Glomerular endothelial cell (primary cell): ENCODE data around the gene PP2D1. TPM values are rescaled to one million over a fixed set of nuclear protein-coding genes. Genes with fewer than 3 reads are reported as not detected.
"Not testable (repeated sequence)": the region's sequence is repeated elsewhere in the genome, so short reads cannot be mapped to it uniquely, and the experiment has no call there.

ENCODE experiments used
- DNase-seq: peaks from one replicate; pipeline ENCODE4 v3.0.0-alpha.2; 2011; ENCODE audit warnings: low read depth, low spot score; ENCODE audit errors: extremely low read depth
- total RNA-seq: library from RNA; depleted of rRNA; stranded (reverse); fragments of >200 nt; gene quantifications from 2 replicates; pipeline ENCODE4 v1.2.3, GENCODE V29; 2015

PP2D1 gene, protein sequence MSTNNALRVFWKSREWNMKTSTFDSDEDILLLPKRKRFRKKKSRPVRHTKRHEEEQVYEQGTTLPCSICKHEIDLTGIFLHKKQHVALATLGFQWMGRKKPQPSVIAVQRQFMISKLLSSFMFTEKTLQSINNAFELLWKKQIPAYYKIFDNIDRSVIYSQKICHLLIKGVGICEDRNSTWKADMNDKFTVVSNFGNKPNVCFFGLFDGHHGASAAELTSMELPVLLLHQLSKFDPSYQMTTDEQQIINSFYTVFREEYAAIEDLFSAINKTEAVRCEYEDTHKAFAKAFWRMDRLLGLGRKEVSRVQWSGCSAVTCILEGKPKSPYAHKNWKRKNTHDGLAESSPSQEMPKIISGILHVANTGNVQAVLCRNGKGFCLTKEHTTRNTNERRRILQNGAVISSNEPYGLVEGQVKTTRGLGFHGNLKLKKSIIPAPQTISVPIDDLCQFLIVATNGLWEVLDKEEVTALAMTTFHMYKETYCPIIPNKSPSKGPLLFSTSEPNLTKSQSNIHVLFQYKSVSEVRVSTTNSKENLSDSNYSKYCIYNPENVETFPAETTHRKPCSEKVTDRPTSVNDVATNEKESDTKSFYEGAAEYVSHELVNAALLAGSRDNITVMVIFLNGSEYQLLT
- not detected in 2 replicates for total RNA-seq

DNA sequence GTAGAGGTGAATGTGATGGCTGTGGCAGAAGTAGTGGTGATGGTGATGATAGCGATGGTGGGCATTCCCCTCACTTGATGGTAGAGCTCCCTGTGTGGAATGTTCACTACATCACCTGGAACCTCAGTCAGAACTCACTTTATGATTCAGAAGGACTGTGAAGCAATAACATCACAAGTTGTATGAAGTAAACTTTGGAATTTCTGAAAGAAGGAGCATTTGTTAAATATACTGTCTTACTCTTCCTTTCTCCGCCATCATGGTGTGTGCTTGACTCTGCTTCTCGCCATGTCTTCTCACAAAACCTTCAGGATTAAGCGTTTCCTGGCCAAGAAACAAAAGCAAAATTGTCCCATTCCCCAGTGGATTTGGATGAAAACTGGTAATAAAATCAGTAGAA is at the start of gene PP2D1:
TSS of gene PP2D1 (minus strand) at position 101 of the 400 bp plus-strand sequence. CDS start 192 bp downstream, outside the sequence.
- no peak for DNase-seq

DNA sequence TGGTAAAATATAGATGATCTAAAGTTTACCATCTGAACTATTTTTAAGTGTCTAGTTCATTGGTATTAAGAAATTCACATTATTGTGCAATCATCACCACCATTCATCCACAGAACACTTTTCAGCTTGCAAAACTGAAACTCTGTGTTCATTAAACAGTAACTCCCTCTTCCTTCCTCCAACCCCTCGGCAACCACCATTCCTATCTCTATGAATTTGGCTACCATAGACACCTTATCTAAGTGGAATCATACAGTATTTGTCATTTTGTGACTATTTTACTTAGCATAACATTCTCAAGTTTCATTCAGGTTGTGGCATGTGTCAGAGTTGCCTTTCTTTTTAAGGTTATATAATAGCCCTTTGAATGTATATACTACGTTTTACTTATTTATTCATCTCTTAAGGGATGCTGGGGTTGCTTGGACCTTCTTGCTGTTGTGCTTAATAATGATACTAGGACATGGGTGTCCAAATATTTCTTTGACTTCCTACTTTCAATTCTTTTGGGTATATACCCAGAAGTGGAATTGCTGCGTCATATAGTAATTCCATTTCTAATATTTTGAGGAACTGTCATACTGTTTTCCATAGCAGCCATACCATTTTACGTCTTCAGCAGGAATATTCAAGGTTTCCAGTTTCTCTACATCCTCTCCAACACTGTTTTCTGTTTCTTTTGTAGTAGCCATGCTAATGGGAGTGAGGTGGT is 49.1 kb upstream of the PP2D1 start:
- no peak for DNase-seq

GRCh38 chr3:20059929-20060328 is 47.9 kb upstream of the PP2D1 start:
- no peak for DNase-seq

DNA sequence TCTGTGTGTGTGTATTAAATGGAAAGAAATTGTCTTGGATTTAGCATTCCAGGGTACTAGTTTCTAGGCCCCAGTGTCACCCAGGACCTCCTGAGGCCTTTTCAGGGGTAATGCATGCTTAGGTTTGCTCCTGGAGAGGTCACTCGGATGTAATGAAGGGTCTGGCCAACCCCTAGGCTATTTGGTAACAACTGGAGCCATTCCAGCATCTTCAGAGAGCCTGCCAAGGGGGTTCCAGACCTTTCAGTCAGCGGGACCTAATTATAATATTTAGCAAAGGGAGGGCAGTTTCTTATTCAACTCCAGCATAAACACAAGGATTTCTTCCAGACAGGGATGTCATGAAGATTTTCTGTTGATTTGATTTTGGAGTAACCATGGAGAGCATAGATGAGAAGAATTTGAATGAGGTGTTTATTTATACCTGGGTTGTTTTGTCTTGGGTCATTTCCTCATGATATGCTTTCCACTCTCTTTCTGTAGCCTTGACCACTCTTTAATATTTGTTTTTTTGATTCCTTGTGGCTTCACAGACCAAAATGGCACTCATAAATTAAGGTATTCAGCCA is 45.6 kb upstream of the PP2D1 start:
- no peak for DNase-seq

GRCh38 chr3:20056725-20057611 is 44.9 kb upstream of the PP2D1 start:
- no peak for DNase-seq

DNA sequence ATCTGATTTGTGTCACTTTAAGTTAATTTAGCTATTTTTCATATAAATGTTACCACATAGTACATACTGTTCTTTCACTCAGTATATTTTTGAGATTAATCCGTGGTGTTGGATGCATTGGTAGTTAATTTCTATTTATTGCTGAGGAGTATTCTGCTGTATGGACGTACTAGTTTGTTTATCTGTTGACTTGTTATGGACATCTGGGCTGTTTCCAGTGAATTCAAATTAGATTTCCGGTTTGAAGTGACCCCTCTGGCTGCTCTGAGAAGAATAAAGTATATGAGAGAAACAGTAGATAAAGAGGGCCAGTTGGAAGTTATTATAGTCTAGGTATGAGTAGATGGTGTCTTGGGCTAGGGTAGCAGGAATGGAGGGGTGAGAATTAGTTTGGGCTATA is 43.8 kb upstream of the PP2D1 start:
- no peak for DNase-seq

DNA sequence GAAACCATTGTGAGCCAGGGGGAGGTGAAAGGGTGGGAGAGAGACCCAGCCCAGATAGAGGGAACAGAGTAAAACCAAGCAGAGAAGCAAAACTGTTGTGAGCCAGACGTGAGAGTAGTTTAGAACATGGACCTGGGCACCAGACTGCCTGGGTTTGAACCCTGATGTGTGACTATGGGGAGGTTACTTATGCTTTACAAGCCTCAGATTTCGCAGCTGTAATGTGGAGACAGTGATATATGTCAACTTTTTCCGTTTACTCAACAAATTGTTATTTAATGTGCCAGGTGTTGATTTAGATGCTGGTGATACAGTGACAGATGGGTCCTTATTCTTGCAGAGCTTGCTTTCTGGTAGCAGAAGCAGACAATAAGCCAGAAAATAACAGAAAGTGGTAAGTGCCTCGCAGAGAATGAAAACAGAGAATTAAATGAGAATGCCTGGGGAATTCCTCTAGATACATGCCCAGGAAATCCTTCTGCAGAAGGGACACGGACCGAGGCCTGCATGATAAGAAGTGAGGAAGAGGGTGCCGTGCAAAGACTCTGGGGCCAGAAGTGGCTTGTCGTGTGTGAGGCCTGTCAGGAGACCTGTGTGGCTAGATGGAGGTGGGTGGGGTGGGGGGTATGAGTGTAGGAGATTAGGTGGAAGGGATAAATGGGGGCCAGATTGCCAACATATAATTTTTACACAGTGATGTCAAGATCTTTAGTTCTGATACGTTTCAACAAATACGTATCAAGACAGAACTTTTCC is 43.1 kb upstream of the PP2D1 start:
- DNase-seq = no peak

DNA sequence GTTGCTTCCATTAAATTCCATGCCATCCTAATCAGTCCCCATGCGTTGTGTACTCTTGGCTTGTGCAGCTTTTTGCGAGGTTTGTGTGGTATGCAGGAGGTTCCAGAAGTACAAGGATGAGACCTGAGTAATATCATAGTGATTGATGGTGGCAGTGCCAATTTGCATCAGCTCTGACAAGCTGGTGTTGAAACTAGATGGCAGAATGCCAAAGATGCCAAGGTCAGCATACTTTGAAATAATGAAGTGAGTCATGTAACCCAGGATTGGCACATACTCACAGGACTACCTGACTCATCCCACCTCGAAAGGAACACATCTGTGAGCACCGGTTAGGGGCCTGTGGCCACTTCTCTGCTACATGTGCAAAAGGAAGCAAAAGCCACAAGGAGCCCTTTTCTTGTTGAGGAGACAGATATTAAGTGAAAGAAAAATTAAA is 42.5 kb upstream of the PP2D1 start:
- DNase-seq = peak; percentile 72

GRCh38 chr3:20052851-20053250 is 40.8 kb upstream of the PP2D1 start:
- DNase-seq = no peak

- no peak for DNase-seq
Measured at GRCh38 chr3:20051123-20051806, 39.2 kb upstream of the PP2D1 start.

- DNase-seq = no peak
Measured at GRCh38 chr3:20047976-20048883, 36.2 kb upstream of the PP2D1 start.

GRCh38 chr3:20047341-20047779 is 35.3 kb upstream of the PP2D1 start:
- no peak for DNase-seq

DNA sequence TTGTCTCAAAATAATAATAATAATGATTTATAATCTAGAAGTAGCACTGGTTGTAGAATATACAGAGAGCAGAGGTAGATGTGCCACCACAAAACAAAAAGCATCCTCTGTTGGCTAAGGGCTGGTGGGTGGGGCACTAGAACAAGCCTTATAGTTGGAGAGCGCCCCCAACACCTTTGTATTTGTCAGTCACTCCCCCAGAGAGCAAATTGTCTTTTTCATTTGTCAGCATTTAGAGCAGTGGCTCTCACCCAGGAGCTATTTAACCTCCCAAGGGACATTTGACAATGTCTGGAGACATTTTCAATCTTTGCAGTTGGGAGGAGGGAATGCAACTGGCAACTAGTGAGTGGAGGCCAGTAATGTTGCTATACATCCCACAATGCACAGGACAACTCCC is 34.5 kb upstream of the PP2D1 start:
- no peak for DNase-seq

- not testable (repeated sequence) for DNase-seq
Measured at GRCh38 chr3:20045141-20045540, 33.1 kb upstream of the PP2D1 start.

DNA sequence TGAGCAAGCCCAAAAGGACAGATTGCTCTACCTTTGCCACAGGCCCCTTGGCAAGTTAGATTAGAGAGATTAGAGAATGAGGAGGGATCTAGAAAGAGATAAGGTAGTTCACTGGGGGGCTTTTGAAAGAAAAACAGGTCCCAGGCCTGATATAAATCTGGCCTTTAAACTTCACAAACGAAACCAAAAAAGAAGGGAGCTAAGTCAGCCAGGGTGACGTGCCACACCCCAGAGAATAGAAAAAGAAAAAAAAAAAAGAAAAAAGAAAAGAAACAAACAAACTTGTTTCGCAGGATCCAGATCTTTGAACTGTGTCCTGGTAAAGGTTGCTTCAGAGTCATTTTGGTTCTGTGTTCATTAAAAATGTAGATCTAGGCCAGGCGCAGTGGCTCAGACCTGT is 31.8 kb upstream of the PP2D1 start:
- DNase-seq = no peak

DNA sequence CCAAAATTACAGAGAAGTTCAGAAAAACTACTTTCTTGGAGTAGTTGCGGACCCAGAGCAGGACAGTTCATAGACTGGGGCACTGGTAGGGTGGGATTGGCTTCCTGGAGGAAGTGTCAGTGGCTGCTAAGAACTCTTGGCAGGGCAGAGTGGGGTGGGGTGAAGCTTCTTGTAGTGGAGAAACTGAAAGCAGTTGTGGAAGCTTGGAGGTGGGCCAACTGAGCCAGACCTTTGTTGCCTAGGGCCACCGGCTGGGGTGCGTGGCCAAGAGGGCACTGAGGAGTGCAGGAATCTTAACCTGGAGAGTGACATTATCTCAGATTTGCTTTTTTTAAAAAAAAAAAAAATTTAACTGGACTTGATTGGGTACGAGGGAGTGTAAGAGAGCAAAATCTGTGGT is 31.3 kb upstream of the PP2D1 start:
- no peak for DNase-seq

DNA sequence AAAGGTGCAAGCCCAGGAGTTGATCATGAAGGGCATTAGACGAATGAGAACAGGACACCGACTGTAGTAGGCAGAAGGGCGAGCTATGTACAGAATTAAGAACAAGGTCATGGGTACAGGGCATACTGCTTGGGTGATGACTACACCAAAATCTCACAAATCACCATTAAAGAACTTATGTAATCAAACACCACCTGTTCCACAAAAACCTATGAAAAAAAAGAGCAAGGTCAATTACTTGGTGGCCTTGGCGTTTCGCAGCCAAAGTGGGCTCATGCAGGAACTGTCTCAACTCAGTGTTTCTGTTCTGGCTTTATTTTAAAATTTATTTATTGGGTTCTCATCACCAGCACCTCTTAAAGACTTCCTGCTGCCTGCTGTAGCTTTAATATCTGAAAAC is 30.3 kb upstream of the PP2D1 start:
- DNase-seq = no peak

- DNase-seq = no peak
Measured at GRCh38 chr3:20041197-20041780, 29.2 kb upstream of the PP2D1 start.
